GM13977 (cell line): Measurements from ENCODE around the gene ANO10.

ENCODE experiments used
- DNase-seq: peaks from one replicate; pipeline ENCODE4 v3.0.0; 2012; ENCODE audit warnings: low spot score
- CTCF ChIP-seq: IDR thresholded peaks from 2 replicates; pipeline ENCODE4 v1.5.1; 2012; ENCODE audit warnings: mild to moderate bottlenecking, control low read depth; ENCODE audit not compliant: insufficient read depth; ENCODE audit errors: extremely low read depth, missing control alignments
- in situ Hi-C: fragments of 300-500 bp; cut with MboI; formaldehyde crosslinking; loops from one replicate; pipeline ENCODE4 v1.12.0; 2022; ENCODE audit warnings: low sequenced_read_pairs, low pct_unique_long_range_greater_than_20kb, mixed read lengths, inconsistent platforms; ENCODE audit not compliant: unreplicated experiment

Gene ANO10

GRCh38 chr3:43335799-43336198 lies 286.0 kb downstream of the ANO10 start:
- TF ChIP-seq CTCF: no peak
- in situ Hi-C loops: no loop called here
- DNase-seq: no peak

- in situ Hi-C loops: no loop called here
- no peak for TF ChIP-seq CTCF
- DNase-seq: no peak
These were observed 286.8 kb downstream of the ANO10 start for GRCh38 chr3:43334976-43335375.

- DNase-seq: no peak
- no peak for TF ChIP-seq CTCF
- in situ Hi-C loops: no loop called here
These were observed 290.4 kb downstream of the ANO10 start for GRCh38 chr3:43331381-43331780.

- no peak for TF ChIP-seq CTCF
- DNase-seq: no peak
- in situ Hi-C loops: no loop called here
These were observed 290.8 kb downstream of the ANO10 start for GRCh38 chr3:43330981-43331380.

GRCh38 chr3:43328653-43329052 lies 293.2 kb downstream of the ANO10 start:
- TF ChIP-seq CTCF: no peak
- in situ Hi-C loops: no loop called here
- no peak for DNase-seq

GRCh38 chr3:43327582-43327979 lies 294.2 kb downstream of the ANO10 start:
- in situ Hi-C loops: no loop called here
- no peak for TF ChIP-seq CTCF
- no peak for DNase-seq

- in situ Hi-C loops: no loop called here
- no peak for TF ChIP-seq CTCF
These were observed 294.8 kb downstream of the ANO10 start for GRCh38 chr3:43326891-43327581.

More at GRCh38 chr3:43326891-43327581, 294.8 kb downstream of the ANO10 start:
- DNase-seq: peak; percentile 31
